SK-N-SH treated with all-trans-retinoic acid at 6 μM for 48 hours (cell line): Measurements from ENCODE around the gene WSCD2.

ENCODE experiments used
- ARNTL ChIP-seq: fragments of 450-650 bp; formaldehyde crosslinking; IDR thresholded peaks from 2 replicates; pipeline ENCODE4 v1.5.0; 2020; ENCODE audit warnings: low read depth, mild to moderate bottlenecking, moderate library complexity, borderline replicate concordance
- CSDC2 ChIP-seq: fragments of 250-450 bp; sonication (Bioruptor Pico); IDR thresholded peaks from 2 replicates; pipeline ENCODE4 v1.5.0; 2020; ENCODE audit warnings: mild to moderate bottlenecking, moderate library complexity
- ESRRG ChIP-seq: fragments of 250-450 bp; sonication (Bioruptor Pico); IDR thresholded peaks from 2 replicates; pipeline ENCODE4 v1.6.1; 2021; ENCODE audit warnings: mild to moderate bottlenecking
- GLIS3 ChIP-seq: fragments of 250-450 bp; sonication (Bioruptor Pico); IDR thresholded peaks from 2 replicates; pipeline ENCODE4 v1.5.0; 2020; ENCODE audit warnings: mild to moderate bottlenecking, moderate library complexity
- ISL1 ChIP-seq: fragments of 250-450 bp; sonication (Bioruptor Pico); IDR thresholded peaks from 2 replicates; pipeline ENCODE4 v2.1.2; 2022; ENCODE audit warnings: mild to moderate bottlenecking, moderate library complexity
- PATZ1 ChIP-seq: fragments of 250-450 bp; sonication (Bioruptor Pico); IDR thresholded peaks from 2 replicates; pipeline ENCODE4 v1.8.0; 2020; ENCODE audit warnings: mild to moderate bottlenecking, moderate library complexity, borderline replicate concordance
- PPARA ChIP-seq: fragments of 250-450 bp; sonication (Bioruptor Pico); IDR thresholded peaks from 2 replicates; pipeline ENCODE4 v1.5.0; 2020; ENCODE audit warnings: mild to moderate bottlenecking, borderline replicate concordance
- RARB ChIP-seq: fragments of 250-450 bp; sonication (Bioruptor Pico); IDR thresholded peaks from 2 replicates; pipeline ENCODE4 v1.8.0; 2021; ENCODE audit warnings: mild to moderate bottlenecking, moderate library complexity
- ZC3H10 ChIP-seq: fragments of 250-450 bp; sonication (Bioruptor Pico); IDR thresholded peaks from 2 replicates; pipeline ENCODE4 v1.5.1; 2021; ENCODE audit warnings: mild to moderate bottlenecking, moderate library complexity
- ZFP3 ChIP-seq: fragments of 250-450 bp; sonication (Bioruptor Pico); IDR thresholded peaks from 2 replicates; pipeline ENCODE4 v1.5.0; 2020; ENCODE audit warnings: mild to moderate bottlenecking, moderate library complexity
- ZFP30 ChIP-seq: fragments of 450-650 bp; formaldehyde crosslinking; IDR thresholded peaks from 2 replicates; pipeline ENCODE4 v1.5.0; 2022; ENCODE audit warnings: mild to moderate bottlenecking, moderate library complexity
- ZNF70 ChIP-seq: fragments of 450-650 bp; formaldehyde crosslinking; IDR thresholded peaks from 2 replicates; pipeline ENCODE4 v1.5.0; 2020; ENCODE audit warnings: mild to moderate bottlenecking, moderate library complexity
- TF ChIP-seq, protein P1 (sequence below): fragments of 250-450 bp; sonication (Bioruptor Pico); IDR thresholded peaks from 2 replicates; pipeline ENCODE4 v1.5.0; 2020; ENCODE audit warnings: mild to moderate bottlenecking, moderate library complexity
- TF ChIP-seq, protein P2 (sequence below): fragments of 250-450 bp; sonication (Bioruptor Pico); IDR thresholded peaks from 2 replicates; pipeline ENCODE4 v1.5.1; 2020; ENCODE audit warnings: low read depth, mild to moderate bottlenecking, moderate library complexity

DNA sequence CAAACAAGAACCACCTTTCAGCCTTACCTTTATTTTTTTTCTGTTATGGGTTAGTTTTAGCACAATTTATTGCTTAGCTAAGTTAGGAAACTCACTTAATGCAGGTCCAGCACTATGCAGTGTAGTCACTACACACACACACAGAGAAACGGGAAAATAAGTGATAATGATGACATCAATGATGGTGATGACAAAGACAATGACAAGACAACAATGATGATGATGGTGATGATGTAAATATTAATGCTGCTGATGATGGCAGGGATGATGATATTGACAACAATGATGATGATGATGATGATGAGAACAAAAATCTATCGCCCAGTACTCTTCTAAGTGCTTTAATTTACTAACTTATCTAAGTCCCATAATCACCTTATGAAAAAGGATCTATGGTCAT lies 41.1 kb downstream of the WSCD2 start:
- no peak for TF ChIP-seq PATZ1 (CRISPR knock-in tag)
- TF ChIP-seq CSDC2 (CRISPR knock-in tag) = no peak
- TF ChIP-seq ESRRG (CRISPR knock-in tag) = no peak
- TF ChIP-seq, protein P1, sequence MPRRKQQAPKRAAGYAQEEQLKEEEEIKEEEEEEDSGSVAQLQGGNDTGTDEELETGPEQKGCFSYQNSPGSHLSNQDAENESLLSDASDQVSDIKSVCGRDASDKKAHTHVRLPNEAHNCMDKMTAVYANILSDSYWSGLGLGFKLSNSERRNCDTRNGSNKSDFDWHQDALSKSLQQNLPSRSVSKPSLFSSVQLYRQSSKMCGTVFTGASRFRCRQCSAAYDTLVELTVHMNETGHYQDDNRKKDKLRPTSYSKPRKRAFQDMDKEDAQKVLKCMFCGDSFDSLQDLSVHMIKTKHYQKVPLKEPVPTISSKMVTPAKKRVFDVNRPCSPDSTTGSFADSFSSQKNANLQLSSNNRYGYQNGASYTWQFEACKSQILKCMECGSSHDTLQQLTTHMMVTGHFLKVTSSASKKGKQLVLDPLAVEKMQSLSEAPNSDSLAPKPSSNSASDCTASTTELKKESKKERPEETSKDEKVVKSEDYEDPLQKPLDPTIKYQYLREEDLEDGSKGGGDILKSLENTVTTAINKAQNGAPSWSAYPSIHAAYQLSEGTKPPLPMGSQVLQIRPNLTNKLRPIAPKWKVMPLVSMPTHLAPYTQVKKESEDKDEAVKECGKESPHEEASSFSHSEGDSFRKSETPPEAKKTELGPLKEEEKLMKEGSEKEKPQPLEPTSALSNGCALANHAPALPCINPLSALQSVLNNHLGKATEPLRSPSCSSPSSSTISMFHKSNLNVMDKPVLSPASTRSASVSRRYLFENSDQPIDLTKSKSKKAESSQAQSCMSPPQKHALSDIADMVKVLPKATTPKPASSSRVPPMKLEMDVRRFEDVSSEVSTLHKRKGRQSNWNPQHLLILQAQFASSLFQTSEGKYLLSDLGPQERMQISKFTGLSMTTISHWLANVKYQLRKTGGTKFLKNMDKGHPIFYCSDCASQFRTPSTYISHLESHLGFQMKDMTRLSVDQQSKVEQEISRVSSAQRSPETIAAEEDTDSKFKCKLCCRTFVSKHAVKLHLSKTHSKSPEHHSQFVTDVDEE (CRISPR knock-in tag) = no peak
- no peak for TF ChIP-seq ARNTL (CRISPR knock-in tag)
- TF ChIP-seq ZC3H10 (CRISPR knock-in tag) = no peak
- no peak for TF ChIP-seq ZFP3 (CRISPR knock-in tag)
- no peak for TF ChIP-seq ZNF70
- no peak for TF ChIP-seq GLIS3 (CRISPR knock-in tag)
- no peak for TF ChIP-seq ISL1 (CRISPR knock-in tag)
- TF ChIP-seq ZFP30 (CRISPR knock-in tag) = no peak
- TF ChIP-seq, protein P2, sequence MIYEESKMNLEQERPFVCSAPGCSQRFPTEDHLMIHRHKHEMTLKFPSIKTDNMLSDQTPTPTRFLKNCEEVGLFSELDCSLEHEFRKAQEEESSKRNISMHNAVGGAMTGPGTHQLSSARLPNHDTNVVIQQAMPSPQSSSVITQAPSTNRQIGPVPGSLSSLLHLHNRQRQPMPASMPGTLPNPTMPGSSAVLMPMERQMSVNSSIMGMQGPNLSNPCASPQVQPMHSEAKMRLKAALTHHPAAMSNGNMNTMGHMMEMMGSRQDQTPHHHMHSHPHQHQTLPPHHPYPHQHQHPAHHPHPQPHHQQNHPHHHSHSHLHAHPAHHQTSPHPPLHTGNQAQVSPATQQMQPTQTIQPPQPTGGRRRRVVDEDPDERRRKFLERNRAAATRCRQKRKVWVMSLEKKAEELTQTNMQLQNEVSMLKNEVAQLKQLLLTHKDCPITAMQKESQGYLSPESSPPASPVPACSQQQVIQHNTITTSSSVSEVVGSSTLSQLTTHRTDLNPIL = no peak
- no peak for TF ChIP-seq RARB
- TF ChIP-seq PPARA (CRISPR knock-in tag) = no peak
